K562 (cell line): ENCODE measurements around the gene ELFN2.
"Not testable (repeated sequence)": the region's sequence is repeated elsewhere in the genome, so short reads cannot be mapped to it uniquely, and the experiment has no call there.

ENCODE experiments used
- CTCF ChIP-seq, 3 experiments: IDR thresholded peaks in 2 of 3; conservative IDR thresholded peaks in 1 of 3; 2 replicates each; pipeline ENCODE4 v1.5.1; 2011 to 2012; ENCODE audit warnings: low read length in 3 of 3, mild to moderate bottlenecking in 3 of 3, control low read depth in 2 of 3, improper control_type of control experiment in 1 of 3, inconsistent platforms in 1 of 3, low read depth in 1 of 3, mixed read lengths in 1 of 3, moderate library complexity in 1 of 3; ENCODE audit not compliant: insufficient read depth in 2 of 3
- GTF2F1 ChIP-seq: IDR thresholded peaks from 2 replicates; pipeline ENCODE4 v1.6.1; 2011; ENCODE audit warnings: low read depth, low read length, improper control_type of control experiment
- HCFC1 ChIP-seq: IDR thresholded peaks from 2 replicates; pipeline ENCODE4 v1.6.1; 2012; ENCODE audit warnings: low read depth, low read length, improper control_type of control experiment
- NBN ChIP-seq: fragments of 450-650 bp; IDR thresholded peaks from 2 replicates; pipeline ENCODE4 v1.6.1; 2016; ENCODE audit warnings: low read depth, mild to moderate bottlenecking
- NR1H2 ChIP-seq: sonication (generic); formaldehyde crosslinking; IDR thresholded peaks from 2 replicates; pipeline ENCODE4 v1.4.0; 2020; ENCODE audit warnings: mild to moderate bottlenecking, missing genetic modification reagents
- NRF1 ChIP-seq, 2 experiments: fragments of 450-650 bp; IDR thresholded peaks in 1 of 2; conservative IDR thresholded peaks in 1 of 2; 2 replicates each; pipeline ENCODE4 v1.6.1; 2014; ENCODE audit warnings: mild to moderate bottlenecking in 2 of 2
- POLR2A ChIP-seq: fragments of 450-650 bp; conservative IDR thresholded peaks from 2 replicates; pipeline ENCODE4 v1.6.1; 2016
- STAG1 ChIP-seq: sonication (generic); formaldehyde crosslinking; IDR thresholded peaks from 2 replicates; pipeline ENCODE4 v1.5.0; 2020; ENCODE audit warnings: missing genetic modification reagents, borderline replicate concordance

GRCh38 chr22:37468201-37468695 is 41.0 kb upstream of the ELFN2 start:
- not testable (repeated sequence) for TF ChIP-seq HCFC1; NBN; STAG1 (CRISPR knock-in tag); NR1H2 (CRISPR knock-in tag); CTCF (IDR thresholded peaks at IDR 0.05 in 2 of 3, conservative IDR thresholded peaks at IDR 0.05 in 1 of 3; ENCODE audit: insufficient read depth in 2 of 3, low read depth in 1 of 3, low read length in 3 of 3); POLR2A; GTF2F1; NRF1 (conservative IDR thresholded peaks at IDR 0.05 in 1 of 2, IDR thresholded peaks at IDR 0.05 in 1 of 2)
